GM13976 (cell line): ENCODE measurements around the gene SNX14.

Experiments
- DNase-seq: peaks from one replicate; pipeline ENCODE4 v3.0.0; 2012; ENCODE audit warnings: low spot score
- in situ Hi-C: fragments of 300-500 bp; cut with MboI; formaldehyde crosslinking; loops from one replicate; pipeline ENCODE4 v1.12.0; 2022; ENCODE audit warnings: low sequenced_read_pairs, mixed read lengths, inconsistent platforms; ENCODE audit not compliant: unreplicated experiment
- TF ChIP-seq, protein P1 (sequence below): IDR thresholded peaks from 2 replicates; pipeline ENCODE4 v1.5.1; 2012; ENCODE audit warnings: borderline replicate concordance, mild to moderate bottlenecking; ENCODE audit not compliant: insufficient read depth; ENCODE audit errors: extremely low read depth, missing control alignments, control extremely low read depth

SNX14 gene

DNA sequence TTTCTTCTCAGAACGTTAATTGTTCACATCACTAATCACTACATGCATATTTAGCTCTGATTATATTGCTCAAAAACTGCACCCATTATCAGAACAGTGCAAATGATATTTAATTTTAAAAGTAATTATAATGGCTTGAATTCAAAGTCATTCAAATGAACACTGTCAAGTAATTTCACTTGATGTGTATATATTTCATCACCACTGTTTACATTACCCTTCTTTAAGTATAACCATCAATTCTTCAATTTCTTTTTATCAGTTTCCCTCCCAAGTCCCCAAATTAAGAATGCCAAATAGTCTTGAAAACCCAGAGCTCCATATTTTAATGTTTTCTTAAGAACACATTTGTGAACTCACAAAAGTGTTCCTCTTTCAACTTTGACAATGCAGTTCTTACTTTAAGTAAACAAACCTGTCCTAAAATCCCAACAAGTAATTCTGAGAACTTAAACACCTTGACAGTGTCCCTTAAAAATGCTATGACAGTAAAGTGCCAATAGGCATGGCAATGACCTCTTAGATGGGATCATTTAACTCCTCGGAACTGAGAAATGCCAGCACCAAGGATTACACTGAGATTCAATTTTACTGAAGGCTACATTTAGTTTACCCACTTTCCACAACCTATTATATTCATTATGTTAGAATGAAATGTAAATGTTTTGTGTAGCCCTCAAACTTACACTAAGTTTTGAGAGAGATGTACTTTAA, 16.7 kb upstream of the SNX14 start:
- TF ChIP-seq, protein P1, sequence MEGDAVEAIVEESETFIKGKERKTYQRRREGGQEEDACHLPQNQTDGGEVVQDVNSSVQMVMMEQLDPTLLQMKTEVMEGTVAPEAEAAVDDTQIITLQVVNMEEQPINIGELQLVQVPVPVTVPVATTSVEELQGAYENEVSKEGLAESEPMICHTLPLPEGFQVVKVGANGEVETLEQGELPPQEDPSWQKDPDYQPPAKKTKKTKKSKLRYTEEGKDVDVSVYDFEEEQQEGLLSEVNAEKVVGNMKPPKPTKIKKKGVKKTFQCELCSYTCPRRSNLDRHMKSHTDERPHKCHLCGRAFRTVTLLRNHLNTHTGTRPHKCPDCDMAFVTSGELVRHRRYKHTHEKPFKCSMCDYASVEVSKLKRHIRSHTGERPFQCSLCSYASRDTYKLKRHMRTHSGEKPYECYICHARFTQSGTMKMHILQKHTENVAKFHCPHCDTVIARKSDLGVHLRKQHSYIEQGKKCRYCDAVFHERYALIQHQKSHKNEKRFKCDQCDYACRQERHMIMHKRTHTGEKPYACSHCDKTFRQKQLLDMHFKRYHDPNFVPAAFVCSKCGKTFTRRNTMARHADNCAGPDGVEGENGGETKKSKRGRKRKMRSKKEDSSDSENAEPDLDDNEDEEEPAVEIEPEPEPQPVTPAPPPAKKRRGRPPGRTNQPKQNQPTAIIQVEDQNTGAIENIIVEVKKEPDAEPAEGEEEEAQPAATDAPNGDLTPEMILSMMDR, result no peak
- in situ Hi-C loops, result no loop called here
- no peak for DNase-seq

GRCh38 chr6:85602100-85602499, 8.4 kb upstream of the SNX14 start:
- in situ Hi-C loops, result no loop called here
- TF ChIP-seq, protein P1, result no peak
- no peak for DNase-seq

- DNase-seq, result no peak
- TF ChIP-seq, protein P1, result no peak
- in situ Hi-C loops, result no loop called here
Measured at GRCh38 chr6:85600713-85601313, 7.2 kb upstream of the SNX14 start.

DNA sequence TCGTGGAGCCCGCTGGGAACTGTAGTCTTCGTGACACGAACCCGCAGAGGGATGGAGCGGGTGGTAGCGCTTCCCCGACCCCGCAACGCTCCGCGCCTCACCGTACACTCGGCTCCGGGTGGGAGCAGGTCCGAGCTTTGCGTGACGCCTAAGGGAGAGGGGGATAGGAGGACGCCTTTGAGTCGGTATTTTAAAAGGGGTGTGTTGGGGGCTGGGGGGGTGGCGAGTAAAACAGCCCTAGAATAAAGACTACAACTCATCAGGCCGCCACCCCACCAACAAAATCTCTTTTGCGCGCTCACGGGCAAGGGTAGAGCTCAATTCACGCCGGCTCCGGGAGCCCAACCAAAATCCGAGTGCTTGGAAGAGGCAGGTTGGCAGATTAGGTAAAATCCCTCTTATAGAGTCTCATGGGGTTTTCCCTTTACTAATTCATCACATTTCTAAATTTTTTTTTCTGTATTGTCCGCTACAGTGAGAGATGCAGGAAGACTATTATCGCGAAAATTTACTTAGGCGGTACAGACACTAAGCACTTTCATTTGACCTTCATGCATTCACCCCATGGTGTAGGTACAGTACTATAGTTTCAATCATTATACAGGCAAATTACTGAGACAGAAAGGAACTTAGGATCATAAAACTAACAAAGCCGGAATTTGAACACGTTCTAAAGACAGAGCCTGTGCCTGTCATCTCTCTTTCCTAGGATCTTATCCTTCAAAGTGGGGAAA, 706 bp upstream of the SNX14 start:
- in situ Hi-C loops, result no loop called here
- DNase-seq, result peak; percentile 28
- TF ChIP-seq, protein P1, result no peak

GRCh38 chr6:85592033-85592432, 1.6 kb downstream of the SNX14 start:
- TF ChIP-seq, protein P1, result no peak
- in situ Hi-C loops, result no loop called here
- DNase-seq, result no peak

DNA sequence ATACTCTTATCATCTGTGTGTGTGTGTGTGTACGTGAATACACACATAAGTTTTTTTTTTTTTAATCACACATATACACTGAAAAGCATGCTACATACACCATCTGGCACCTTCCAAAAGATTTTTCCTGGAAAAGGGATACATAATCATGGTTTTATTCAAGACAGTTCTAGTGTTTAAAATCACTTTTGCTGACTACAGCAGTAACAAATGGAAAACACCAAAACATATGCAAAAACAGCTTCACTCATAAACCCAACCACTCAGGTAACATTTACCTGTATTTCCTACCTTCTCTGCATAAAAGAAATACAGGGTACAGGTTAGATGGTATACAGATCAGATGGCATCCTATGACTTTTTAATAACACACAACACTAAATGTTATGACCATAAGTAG, 2.5 kb downstream of the SNX14 start:
- in situ Hi-C loops, result no loop called here
- DNase-seq, result no peak

More for the DNA sequence above, 2.5 kb downstream of the SNX14 start:
- TF ChIP-seq, protein P1, result no peak
